Fibroblast of lung (primary cell): ENCODE measurements around the gene AZGP1. TPM values are rescaled to one million over a fixed set of nuclear protein-coding genes. Genes with fewer than 3 reads are reported as not detected.
"Not testable (repeated sequence)": the region's sequence is repeated elsewhere in the genome, so short reads cannot be mapped to it uniquely, and the experiment has no call there.

Experiments
- DNase-seq, 2 donors: peaks; one replicate each; pipeline versions ENCODE4 v3.0.0 to v3.0.0-alpha.2; 2010; ENCODE audit warnings: low read depth in 2 of 2
- H2AFZ ChIP-seq: 2 replicates; pipeline ENCODE4 v1.5.1; 2012; ENCODE audit warnings: low read length, control low read depth, inconsistent platforms
- H3K27ac ChIP-seq: 2 replicates; pipeline ENCODE4 v1.5.1; 2011; ENCODE audit warnings: low read length, control low read depth; ENCODE audit not compliant: insufficient read depth
- H3K27me3 ChIP-seq: 2 replicates; pipeline ENCODE4 v1.5.1; 2011; ENCODE audit warnings: mild to moderate bottlenecking, low read length; ENCODE audit not compliant: control insufficient read depth, insufficient read depth
- H3K36me3 ChIP-seq: 2 replicates; pipeline ENCODE4 v1.5.1; 2011; ENCODE audit warnings: low read length; ENCODE audit not compliant: control insufficient read depth, insufficient read depth
- H3K4me1 ChIP-seq: 2 replicates; pipeline ENCODE4 v1.5.1; 2011; ENCODE audit warnings: low read length; ENCODE audit not compliant: control insufficient read depth, insufficient read depth; ENCODE audit errors: extremely low read depth
- H3K4me2 ChIP-seq: 2 replicates; pipeline ENCODE4 v1.5.1; 2011; ENCODE audit warnings: low read length, control low read depth; ENCODE audit not compliant: insufficient read depth; ENCODE audit errors: extremely low read depth
- H3K4me3 ChIP-seq, 4 experiments: fragments of 200-600 bp in 1 of 4; sonication (generic) in 1 of 4; replicated peaks in 1 of 4; 2 replicates each; pipeline ENCODE4 v1.5.1; 2011 to 2016; ENCODE audit warnings: low read length in 4 of 4, low read depth in 3 of 4, mild to moderate bottlenecking in 3 of 4, control low read depth in 2 of 4, inconsistent platforms in 1 of 4, mixed read lengths in 1 of 4; ENCODE audit not compliant: insufficient read depth in 1 of 4; ENCODE audit errors: control extremely low read depth in 1 of 4
- H3K79me2 ChIP-seq: 2 replicates; pipeline ENCODE4 v1.5.1; 2012; ENCODE audit warnings: mild to moderate bottlenecking, low read length, inconsistent platforms; ENCODE audit not compliant: control insufficient read depth, insufficient read depth
- H3K9ac ChIP-seq: 2 replicates; pipeline ENCODE4 v1.5.1; 2011; ENCODE audit warnings: mild to moderate bottlenecking, low read length, control low read depth; ENCODE audit not compliant: insufficient read depth
- H3K9me3 ChIP-seq: 2 replicates; pipeline ENCODE4 v1.5.1; 2012; ENCODE audit warnings: low read depth, low read length; ENCODE audit not compliant: control insufficient read depth, insufficient read depth
- H4K20me1 ChIP-seq: 2 replicates; pipeline ENCODE4 v1.5.1; 2011; ENCODE audit warnings: low read length; ENCODE audit not compliant: control insufficient read depth, insufficient read depth; ENCODE audit errors: extremely low read depth
- CTCF ChIP-seq, 2 donors: IDR thresholded peaks in 1 of 2; conservative IDR thresholded peaks in 1 of 2; 1 replicate in 1 of 2; 2 replicates in 1 of 2; pipeline ENCODE4 v1.5.1; 2011 to 2012; ENCODE audit warnings: low read length in 2 of 2, control low read depth in 1 of 2, inconsistent platforms in 1 of 2, low read depth in 1 of 2, mild to moderate bottlenecking in 1 of 2
- EZH2 ChIP-seq: IDR thresholded peaks from 2 replicates; pipeline ENCODE4 v1.5.1; 2012; ENCODE audit warnings: low read length, control low read depth, mild to moderate bottlenecking; ENCODE audit errors: missing control alignments
- polyA plus RNA-seq, 2 donors: library from polyadenylated mRNA; depleted of rRNA in 1 of 2; stranded (reverse) in 1 of 2; unstranded in 1 of 2; fragments of >200 nt; gene quantifications; 2 replicates each; pipeline ENCODE4 v1.2.1, GENCODE V29; 2011 to 2012; ENCODE audit warnings: missing spikeins in 1 of 2
- total RNA-seq: library from RNA; depleted of rRNA; stranded (reverse); fragments of >200 nt; gene quantifications from 2 replicates; pipeline ENCODE4 v1.2.1, GENCODE V29; 2014

AZGP1 gene
- total and polyA plus RNA-seq, 2 donors (not counting 1 experiment from before 2014, with no cell fraction given) = not detected

GRCh38 chr7:99953649-99954048 is 22.2 kb downstream of the AZGP1 start:
- no peaks in the 10 kb centered on the region for H4K20me1 ChIP-seq
- H3K36me3 ChIP-seq = no peaks in the 10 kb centered on the region
- no peaks in the 10 kb centered on the region for H3K4me1 ChIP-seq
- no peaks in the 10 kb centered on the region for H3K9me3 ChIP-seq
- no peak overlapping the region for H3K4me2 ChIP-seq
- H2AFZ ChIP-seq = no peak overlapping the region
- peak; percentile 11 to 40 for DNase-seq
- no peak overlapping the region for H3K9ac ChIP-seq
- H3K4me3 ChIP-seq = no peak overlapping the region
- no peak overlapping the region for H3K27ac ChIP-seq
- TF ChIP-seq CTCF (conservative IDR thresholded peaks at IDR 0.05 in 1 of 2, IDR thresholded peaks at IDR 0.05 in 1 of 2; ENCODE audit: low read depth in 1 of 2, low read length in 2 of 2) = no peak
- H3K27me3 ChIP-seq = no peaks in the 10 kb centered on the region
- no peaks in the 10 kb centered on the region for H3K79me2 ChIP-seq

- H3K27me3 ChIP-seq, H4K20me1 ChIP-seq, H3K4me1 ChIP-seq: not testable (repeated sequence)
These were observed 23.2 kb downstream of the AZGP1 start for GRCh38 chr7:99952649-99953048.

DNA sequence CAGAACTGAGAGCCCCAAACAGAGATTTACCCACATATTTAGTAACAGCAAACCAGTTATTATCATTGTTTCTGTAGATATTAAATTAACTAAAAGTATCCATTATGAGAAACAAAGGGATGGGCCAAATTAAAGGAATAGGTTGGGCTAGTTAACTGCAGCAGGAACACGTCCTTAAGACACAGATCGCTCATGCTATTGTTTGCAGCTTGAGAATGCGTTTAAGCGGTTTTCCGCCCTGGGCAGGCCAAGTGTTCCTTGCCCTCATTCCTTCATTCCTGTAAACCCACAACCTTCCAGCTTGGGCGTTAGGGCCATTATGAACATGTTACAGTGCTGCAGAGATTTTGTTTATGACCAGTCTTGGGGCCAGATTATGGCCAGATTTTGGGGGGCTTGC is 25.0 kb downstream of the AZGP1 start:
- not testable (repeated sequence) for H3K4me3 ChIP-seq, H3K4me1 ChIP-seq, H3K4me2 ChIP-seq, H3K27ac ChIP-seq, H3K9ac ChIP-seq, H3K36me3 ChIP-seq, H3K9me3 ChIP-seq, H2AFZ ChIP-seq, H4K20me1 ChIP-seq, H3K79me2 ChIP-seq, DNase-seq, H3K27me3 ChIP-seq

More at GRCh38 chr7:99952649-99953048, 23.2 kb downstream of the AZGP1 start:
- H3K9me3 ChIP-seq, H3K4me2 ChIP-seq, H2AFZ ChIP-seq, H3K79me2 ChIP-seq, DNase-seq, H3K9ac ChIP-seq, H3K36me3 ChIP-seq, H3K27ac ChIP-seq, H3K4me3 ChIP-seq: not testable (repeated sequence)

DNA sequence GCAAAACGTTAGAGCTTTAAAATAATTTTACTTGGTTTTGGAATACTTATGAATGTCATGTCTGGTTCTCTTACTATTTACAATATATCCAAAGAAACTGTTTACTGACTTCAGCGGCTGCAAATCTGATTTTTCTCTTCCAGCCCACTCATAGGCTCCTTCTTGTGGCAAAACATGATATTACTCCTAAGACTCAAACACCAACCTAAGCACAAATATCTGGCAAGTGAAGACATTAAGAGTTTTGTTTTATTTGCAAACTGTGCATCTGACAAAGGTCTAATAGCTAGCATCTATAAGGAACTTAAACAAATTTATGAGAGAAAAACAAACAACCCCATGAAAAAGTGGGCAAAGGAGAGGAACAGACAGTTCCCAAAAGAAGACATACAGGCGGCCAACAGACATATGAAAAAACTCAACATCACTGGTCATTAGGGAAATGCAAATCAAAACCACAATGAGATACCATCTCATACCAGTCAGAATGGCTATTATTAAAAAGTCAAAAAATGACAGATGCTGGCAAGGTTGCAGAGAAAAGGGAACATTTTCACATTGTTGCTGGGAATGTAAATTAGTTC is 26.1 kb downstream of the AZGP1 start:
- TF ChIP-seq CTCF (conservative IDR thresholded peaks at IDR 0.05 in 1 of 2, IDR thresholded peaks at IDR 0.05 in 1 of 2; ENCODE audit: low read depth in 1 of 2, low read length in 2 of 2) = peak; percentile 37 to 50
- no peak for TF ChIP-seq EZH2
- no peaks in the 10 kb centered on the region for H3K36me3 ChIP-seq
- no peak overlapping the region for H3K4me2 ChIP-seq
- H3K79me2 ChIP-seq = no peaks in the 10 kb centered on the region
- DNase-seq = peak; percentile 4 to 24
- H2AFZ ChIP-seq = no peak overlapping the region
- H3K9me3 ChIP-seq = no peaks in the 10 kb centered on the region
- no peak overlapping the region for H3K27ac ChIP-seq
- H3K4me3 ChIP-seq = no peak overlapping the region
- H3K27me3 ChIP-seq = no peaks in the 10 kb centered on the region
- no peaks in the 10 kb centered on the region for H4K20me1 ChIP-seq
- no peaks in the 10 kb centered on the region for H3K4me1 ChIP-seq
- H3K9ac ChIP-seq = no peak overlapping the region
